Peyer's patch (tissue), 4 donors: ENCODE data around the gene SUN2.

Source experiments
- POLR2A ChIP-seq, 2 donors: fragments of 450-650 bp; IDR thresholded peaks; one replicate each; pipeline ENCODE4 v1.5.1; 2017; ENCODE audit warnings: antibody characterized with exemption in 2 of 2, mild to moderate bottlenecking in 2 of 2, moderate library complexity in 2 of 2
- TF ChIP-seq, protein P1 (sequence below), 6 experiments: fragments of 450-650 bp in 4 of 6; fragments of 200-600 bp in 2 of 6; sonication (generic) in 1 of 6; IDR thresholded peaks; one replicate each; pipeline ENCODE4 v1.5.1; 2017 to 2019; ENCODE audit warnings: antibody characterized with exemption in 6 of 6, mild to moderate bottlenecking in 3 of 6, moderate library complexity in 1 of 6

DNA sequence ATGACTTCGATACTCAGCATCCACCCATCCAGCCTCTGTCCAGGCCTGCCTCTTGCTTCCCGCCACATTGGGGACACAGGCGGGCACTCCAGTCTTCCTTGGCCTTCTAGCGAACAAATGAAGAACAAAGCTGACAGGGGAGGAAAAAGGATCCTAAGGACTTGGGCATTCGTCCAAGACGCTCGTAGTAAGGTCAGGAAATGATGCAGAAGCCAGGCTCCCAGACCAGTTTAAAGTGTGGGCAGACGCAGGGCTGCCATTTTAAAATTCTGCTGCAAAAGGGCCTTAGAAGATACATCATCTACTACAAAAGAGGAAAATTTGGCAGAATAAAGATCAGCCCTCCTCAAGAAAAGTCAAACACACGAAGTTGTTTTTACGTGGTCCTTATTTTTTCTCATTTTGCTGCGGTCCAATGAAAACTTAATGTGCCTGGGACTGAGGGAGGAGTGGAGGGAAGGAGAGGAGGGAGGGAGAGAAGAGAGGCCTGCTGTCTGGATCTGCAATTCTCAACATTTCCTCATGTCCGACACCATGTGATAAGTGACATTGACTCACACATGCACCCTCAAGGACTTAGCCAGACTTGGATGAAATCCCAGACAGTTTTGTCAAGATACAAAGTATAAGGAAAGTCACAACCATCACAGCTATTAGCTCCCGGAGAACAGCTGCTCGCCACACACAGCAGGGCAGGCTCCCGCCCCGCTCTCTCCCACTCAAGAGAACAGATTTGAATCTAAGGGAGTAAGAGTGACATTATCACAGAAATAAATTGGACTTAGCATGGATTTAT, 32.4 kb upstream of the SUN2 start:
- TF ChIP-seq, protein P1, sequence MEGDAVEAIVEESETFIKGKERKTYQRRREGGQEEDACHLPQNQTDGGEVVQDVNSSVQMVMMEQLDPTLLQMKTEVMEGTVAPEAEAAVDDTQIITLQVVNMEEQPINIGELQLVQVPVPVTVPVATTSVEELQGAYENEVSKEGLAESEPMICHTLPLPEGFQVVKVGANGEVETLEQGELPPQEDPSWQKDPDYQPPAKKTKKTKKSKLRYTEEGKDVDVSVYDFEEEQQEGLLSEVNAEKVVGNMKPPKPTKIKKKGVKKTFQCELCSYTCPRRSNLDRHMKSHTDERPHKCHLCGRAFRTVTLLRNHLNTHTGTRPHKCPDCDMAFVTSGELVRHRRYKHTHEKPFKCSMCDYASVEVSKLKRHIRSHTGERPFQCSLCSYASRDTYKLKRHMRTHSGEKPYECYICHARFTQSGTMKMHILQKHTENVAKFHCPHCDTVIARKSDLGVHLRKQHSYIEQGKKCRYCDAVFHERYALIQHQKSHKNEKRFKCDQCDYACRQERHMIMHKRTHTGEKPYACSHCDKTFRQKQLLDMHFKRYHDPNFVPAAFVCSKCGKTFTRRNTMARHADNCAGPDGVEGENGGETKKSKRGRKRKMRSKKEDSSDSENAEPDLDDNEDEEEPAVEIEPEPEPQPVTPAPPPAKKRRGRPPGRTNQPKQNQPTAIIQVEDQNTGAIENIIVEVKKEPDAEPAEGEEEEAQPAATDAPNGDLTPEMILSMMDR (IDR thresholded peaks at IDR 0.05), result no peak
- TF ChIP-seq POLR2A (IDR thresholded peaks at IDR 0.05), result no peak
